Measurements from ENCODE around the gene DHRS13.

DHRS13 gene

GRCh38 chr17:28949185-28950016, 46.5 kb upstream of the DHRS13 start:
- H3K27ac ChIP-seq = peak overlapping the region; percentile 98
- TF ChIP-seq, protein P1, sequence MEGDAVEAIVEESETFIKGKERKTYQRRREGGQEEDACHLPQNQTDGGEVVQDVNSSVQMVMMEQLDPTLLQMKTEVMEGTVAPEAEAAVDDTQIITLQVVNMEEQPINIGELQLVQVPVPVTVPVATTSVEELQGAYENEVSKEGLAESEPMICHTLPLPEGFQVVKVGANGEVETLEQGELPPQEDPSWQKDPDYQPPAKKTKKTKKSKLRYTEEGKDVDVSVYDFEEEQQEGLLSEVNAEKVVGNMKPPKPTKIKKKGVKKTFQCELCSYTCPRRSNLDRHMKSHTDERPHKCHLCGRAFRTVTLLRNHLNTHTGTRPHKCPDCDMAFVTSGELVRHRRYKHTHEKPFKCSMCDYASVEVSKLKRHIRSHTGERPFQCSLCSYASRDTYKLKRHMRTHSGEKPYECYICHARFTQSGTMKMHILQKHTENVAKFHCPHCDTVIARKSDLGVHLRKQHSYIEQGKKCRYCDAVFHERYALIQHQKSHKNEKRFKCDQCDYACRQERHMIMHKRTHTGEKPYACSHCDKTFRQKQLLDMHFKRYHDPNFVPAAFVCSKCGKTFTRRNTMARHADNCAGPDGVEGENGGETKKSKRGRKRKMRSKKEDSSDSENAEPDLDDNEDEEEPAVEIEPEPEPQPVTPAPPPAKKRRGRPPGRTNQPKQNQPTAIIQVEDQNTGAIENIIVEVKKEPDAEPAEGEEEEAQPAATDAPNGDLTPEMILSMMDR (conservative IDR thresholded peaks at IDR 0.05) = no peak
- peak; percentile 56 for TF ChIP-seq ZFX (IDR thresholded peaks at IDR 0.05)

GRCh38 chr17:28948873-28949184, 46.0 kb upstream of the DHRS13 start:
- H3K27ac ChIP-seq = peak overlapping the region; percentile 98
- TF ChIP-seq ZFX (IDR thresholded peaks at IDR 0.05) = no peak
- TF ChIP-seq, protein P1 (conservative IDR thresholded peaks at IDR 0.05) = no peak

GRCh38 chr17:28948342-28948741, 45.5 kb upstream of the DHRS13 start:
- TF ChIP-seq, protein P1 (conservative IDR thresholded peaks at IDR 0.05) = no peak
- no peak for TF ChIP-seq ZFX (IDR thresholded peaks at IDR 0.05)

DNA sequence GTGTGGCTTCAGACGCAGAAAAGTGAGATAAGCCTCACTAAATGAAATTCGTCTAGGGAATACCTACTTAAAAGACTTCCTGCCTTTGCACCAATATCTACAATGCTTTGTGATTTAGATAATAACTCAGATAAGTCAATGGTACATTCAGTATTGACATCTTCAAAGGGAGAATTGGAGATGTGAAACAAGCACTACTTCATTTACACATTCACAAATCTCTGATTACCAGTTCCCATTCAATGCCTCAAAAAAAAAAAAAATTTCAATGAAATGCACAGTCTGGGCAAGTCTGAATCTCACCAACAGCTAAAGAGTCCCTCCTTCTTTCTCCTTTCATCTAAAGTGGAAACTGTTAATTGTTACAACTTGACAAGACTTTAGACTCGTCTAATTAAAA, 44.8 kb upstream of the DHRS13 start:
- TF ChIP-seq, protein P1 (conservative IDR thresholded peaks at IDR 0.05) = no peak
- TF ChIP-seq ZFX (IDR thresholded peaks at IDR 0.05) = no peak
- peak overlapping the region; percentile 100 for H3K27ac ChIP-seq

More at GRCh38 chr17:28948342-28948741, 45.5 kb upstream of the DHRS13 start:
- peak overlapping the region; percentile 98 for H3K27ac ChIP-seq

GRCh38 chr17:28946239-28946638, 43.4 kb upstream of the DHRS13 start:
- H3K27ac ChIP-seq = peak overlapping the region; percentile 100
- TF ChIP-seq, protein P1 (conservative IDR thresholded peaks at IDR 0.05) = no peak
- TF ChIP-seq ZFX (IDR thresholded peaks at IDR 0.05) = no peak

- TF ChIP-seq, protein P1 (conservative IDR thresholded peaks at IDR 0.05) = no peak
- TF ChIP-seq ZFX (IDR thresholded peaks at IDR 0.05) = no peak
Observed at GRCh38 chr17:28944862-28945741, 42.2 kb upstream of the DHRS13 start.

DNA sequence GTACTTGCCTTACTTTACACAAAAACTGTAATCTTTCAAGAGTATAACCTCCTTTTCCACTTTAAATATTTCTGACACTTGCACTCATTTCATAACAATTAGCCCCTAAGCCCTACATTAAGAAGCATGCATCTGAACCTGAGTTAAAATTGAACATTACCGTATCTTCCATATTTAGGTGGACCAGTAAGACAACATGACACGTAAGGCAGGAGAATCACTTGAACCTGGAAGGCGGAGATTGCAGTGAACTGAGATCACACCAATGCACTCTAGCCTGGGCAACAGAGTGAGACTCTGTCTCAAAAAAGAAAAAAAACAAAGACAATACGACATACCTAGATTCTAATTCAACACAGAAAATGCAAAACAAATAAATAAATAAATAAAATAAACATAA, 41.5 kb upstream of the DHRS13 start:
- no peak overlapping the region; the same call in 1 of the 2 replicates for H3K27ac ChIP-seq
- TF ChIP-seq ZFX (IDR thresholded peaks at IDR 0.05) = no peak
- TF ChIP-seq, protein P1 (conservative IDR thresholded peaks at IDR 0.05) = no peak

More at GRCh38 chr17:28944862-28945741, 42.2 kb upstream of the DHRS13 start:
- H3K27ac ChIP-seq = peak overlapping the region; percentile 100

Measured in C4-2B (cell line).